ENCODE measurements around the gene CPLX1. TPM values are rescaled to one million over a fixed set of nuclear protein-coding genes. Genes with fewer than 3 reads are reported as not detected.

The CPLX1 gene
- total and polyA plus RNA-seq, 12 donors: 1.5 to 10.8 (median 2.3) TPM

DNA sequence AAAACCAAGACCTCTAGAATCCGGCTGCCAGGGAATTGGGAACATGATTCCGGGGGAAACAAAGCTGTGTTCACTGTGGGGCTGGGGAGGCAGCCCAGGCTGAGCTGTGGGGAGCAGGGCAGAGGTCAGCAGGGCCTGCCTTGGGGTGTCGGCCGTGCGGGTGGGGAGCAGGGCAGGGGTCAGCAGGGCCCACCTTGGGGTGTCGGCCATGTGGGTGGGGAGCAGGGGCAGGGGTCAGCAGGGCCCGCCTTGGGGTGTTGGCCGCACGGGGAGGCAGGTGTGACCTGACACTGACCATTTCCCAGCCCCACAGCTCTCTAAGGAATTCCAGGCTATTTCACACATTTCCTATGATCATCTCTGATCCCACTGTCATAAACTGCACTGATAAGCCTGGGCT is 45.6 kb upstream of the CPLX1 start:
- intact Hi-C loops (cut with DNase I): no loop called here
- 95% methylated on average over 9 of the region's 9 CpGs for WGBS, 2 donors
- no peak for ATAC-seq

DNA sequence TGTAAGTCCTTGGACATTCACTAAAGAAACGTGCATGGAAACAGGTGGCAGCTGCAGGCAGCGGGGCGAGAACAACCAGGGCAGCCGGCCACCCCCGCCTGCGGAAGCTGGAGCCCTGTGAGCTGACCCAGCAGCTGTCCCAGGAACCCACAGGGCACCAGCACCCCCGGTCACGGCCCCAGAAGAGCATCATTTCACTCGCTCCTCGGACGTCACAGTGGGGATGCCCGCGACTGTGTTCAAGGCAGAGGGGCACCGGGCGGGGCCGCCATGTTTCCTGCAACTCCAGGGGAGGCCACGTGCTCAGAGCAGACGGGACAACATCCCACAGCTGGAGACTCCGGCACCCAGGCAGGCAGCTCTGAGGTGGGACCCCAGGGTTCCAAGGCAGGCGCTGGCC is 45.0 kb upstream of the CPLX1 start:
- DNase-seq (no peak), ATAC-seq (no peak)
- no peak overlapping the region for H3K4me3 ChIP-seq
- intact Hi-C loops (cut with DNase I): no loop called here
- TF ChIP-seq, protein P1, sequence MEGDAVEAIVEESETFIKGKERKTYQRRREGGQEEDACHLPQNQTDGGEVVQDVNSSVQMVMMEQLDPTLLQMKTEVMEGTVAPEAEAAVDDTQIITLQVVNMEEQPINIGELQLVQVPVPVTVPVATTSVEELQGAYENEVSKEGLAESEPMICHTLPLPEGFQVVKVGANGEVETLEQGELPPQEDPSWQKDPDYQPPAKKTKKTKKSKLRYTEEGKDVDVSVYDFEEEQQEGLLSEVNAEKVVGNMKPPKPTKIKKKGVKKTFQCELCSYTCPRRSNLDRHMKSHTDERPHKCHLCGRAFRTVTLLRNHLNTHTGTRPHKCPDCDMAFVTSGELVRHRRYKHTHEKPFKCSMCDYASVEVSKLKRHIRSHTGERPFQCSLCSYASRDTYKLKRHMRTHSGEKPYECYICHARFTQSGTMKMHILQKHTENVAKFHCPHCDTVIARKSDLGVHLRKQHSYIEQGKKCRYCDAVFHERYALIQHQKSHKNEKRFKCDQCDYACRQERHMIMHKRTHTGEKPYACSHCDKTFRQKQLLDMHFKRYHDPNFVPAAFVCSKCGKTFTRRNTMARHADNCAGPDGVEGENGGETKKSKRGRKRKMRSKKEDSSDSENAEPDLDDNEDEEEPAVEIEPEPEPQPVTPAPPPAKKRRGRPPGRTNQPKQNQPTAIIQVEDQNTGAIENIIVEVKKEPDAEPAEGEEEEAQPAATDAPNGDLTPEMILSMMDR (IDR thresholded peaks at IDR 0.05): no peak
- H3K27ac ChIP-seq: no peak overlapping the region
- no peaks in the 10 kb centered on the region for H3K27me3 ChIP-seq
- no peaks in the 10 kb centered on the region for H3K4me1 ChIP-seq
- peaks cover 0 to 97% (median 43%) of the 10 kb centered on the region in 9 donors for H3K36me3 ChIP-seq
- H3K9me3 ChIP-seq: no peaks in the 10 kb centered on the region
- 94% methylated on average over 20 of the region's 20 CpGs for WGBS, 2 donors

More for the DNA sequence above, 45.6 kb upstream of the CPLX1 start:
- H3K4me1 ChIP-seq: no peaks in the 10 kb centered on the region
- no peaks in the 10 kb centered on the region for H3K9me3 ChIP-seq
- DNase-seq: no peak
- no peak overlapping the region for H3K27ac ChIP-seq
- no peaks in the 10 kb centered on the region for H3K27me3 ChIP-seq
- H3K36me3 ChIP-seq: peaks cover 3 to 97% (median 43%) of the 10 kb centered on the region in 9 donors
- TF ChIP-seq, protein P1 (IDR thresholded peaks at IDR 0.05): no peak
- H3K4me3 ChIP-seq: no peak overlapping the region

DNA sequence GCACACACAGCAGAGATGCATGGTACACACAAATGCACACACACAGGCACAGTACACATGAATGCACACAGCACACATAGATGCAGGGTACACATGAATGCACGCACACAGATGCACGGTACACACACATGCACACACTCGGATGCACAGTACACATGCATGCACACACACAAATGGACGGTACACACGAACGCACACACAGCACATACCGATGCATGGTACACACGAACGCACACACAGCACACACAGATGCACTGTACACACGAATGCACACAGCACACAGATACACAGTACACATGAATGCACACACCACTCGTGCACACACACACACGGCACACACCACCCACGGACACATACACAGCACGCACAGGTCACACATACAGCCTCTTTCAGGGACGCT is 43.8 kb upstream of the CPLX1 start:
- no peaks in the 10 kb centered on the region for H3K9me3 ChIP-seq
- peaks cover 0 to 97% (median 49%) of the 10 kb centered on the region in 9 donors for H3K36me3 ChIP-seq
- DNase-seq: no peak
- H3K27ac ChIP-seq: no peak overlapping the region
- ATAC-seq: no peak
- no peaks in the 10 kb centered on the region for H3K27me3 ChIP-seq
- intact Hi-C loops (cut with DNase I): no loop called here
- H3K4me3 ChIP-seq: no peak overlapping the region
- H3K4me1 ChIP-seq: no peaks in the 10 kb centered on the region
- TF ChIP-seq, protein P1 (IDR thresholded peaks at IDR 0.05): no peak
- 98% methylated on average over 15 of the region's 15 CpGs for WGBS, 2 donors

DNA sequence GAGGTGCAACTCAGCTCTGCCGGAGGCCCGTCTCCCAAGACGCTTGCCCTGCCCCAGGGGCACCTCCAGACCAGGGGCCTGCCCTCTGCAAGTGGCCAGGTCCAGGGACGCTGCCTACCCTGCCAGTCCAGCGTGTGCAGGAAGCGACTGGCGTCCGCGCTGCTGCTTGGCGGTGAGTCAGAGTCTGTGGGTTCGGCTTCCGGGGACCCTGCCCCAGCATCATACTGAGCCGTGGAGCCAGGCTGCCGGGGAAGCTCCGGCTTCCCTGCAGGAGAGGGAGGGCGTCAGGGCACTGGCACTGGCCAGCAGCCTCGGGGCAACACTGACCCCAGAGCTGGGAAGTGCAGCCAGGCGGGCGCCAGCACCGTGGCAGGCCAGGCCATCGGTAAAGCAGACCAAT is 42.5 kb upstream of the CPLX1 start:
- intact Hi-C loops (cut with DNase I): no loop called here
- Histone ChIP-seq H3K4me1 (no peaks in the 10 kb centered on the region), H3K27ac (no peak overlapping the region), H3K9me3 (no peaks in the 10 kb centered on the region), H3K4me3 (no peak overlapping the region), H3K36me3 (peaks cover 0 to 97% (median 63%) of the 10 kb centered on the region in 9 donors), H3K27me3 (no peaks in the 10 kb centered on the region)
- ATAC-seq (no peak), DNase-seq (no peak)
- TF ChIP-seq, protein P1 (IDR thresholded peaks at IDR 0.05): no peak
- WGBS, 2 donors: 97 to 98% methylated on average over 21 of the region's 21 CpGs

All from heart right ventricle (tissue), 16 donors.